HS-5 (cell line): ENCODE results near the gene VASP.

ENCODE experiments used
- DNase-seq: peaks from one replicate; pipeline ENCODE4 v3.0.0-alpha.2; 2012; ENCODE audit warnings: low read depth

Gene VASP

GRCh38 chr19:45473682-45474605, 33.3 kb upstream of the VASP start:
- DNase-seq = no peak

GRCh38 chr19:45474606-45475521, 32.4 kb upstream of the VASP start:
- no peak for DNase-seq

- DNase-seq = no peak
These were observed 31.6 kb upstream of the VASP start for GRCh38 chr19:45475537-45476291.

GRCh38 chr19:45476304-45476703, 31.0 kb upstream of the VASP start:
- no peak for DNase-seq

GRCh38 chr19:45477186-45477585, 30.1 kb upstream of the VASP start:
- DNase-seq = no peak

GRCh38 chr19:45477713-45478453, 29.4 kb upstream of the VASP start:
- DNase-seq = peak; percentile 78

- peak; percentile 91 for DNase-seq
These were observed 28.6 kb upstream of the VASP start for GRCh38 chr19:45478454-45479238.

- no peak for DNase-seq
These were observed 24.2 kb upstream of the VASP start for GRCh38 chr19:45483033-45483432.

- DNase-seq = no peak
These were observed 22.9 kb upstream of the VASP start for GRCh38 chr19:45484273-45484945.

GRCh38 chr19:45485305-45486077, 21.8 kb upstream of the VASP start:
- DNase-seq = peak; percentile 80

- DNase-seq = no peak
These were observed 18.6 kb upstream of the VASP start for GRCh38 chr19:45488708-45489107.

- no peak for DNase-seq
These were observed 17.9 kb upstream of the VASP start for GRCh38 chr19:45489216-45489855.

GRCh38 chr19:45492137-45492626, 15.1 kb upstream of the VASP start:
- no peak for DNase-seq

- no peak for DNase-seq
These were observed 14.4 kb upstream of the VASP start for GRCh38 chr19:45492627-45493470.

- DNase-seq = no peak
These were observed 12.9 kb upstream of the VASP start for GRCh38 chr19:45494261-45494916.

- no peak for DNase-seq
These were observed 12.1 kb upstream of the VASP start for GRCh38 chr19:45495178-45495577.

- DNase-seq = no peak
These were observed 10.8 kb upstream of the VASP start for GRCh38 chr19:45496349-45496953.
